ENCODE data around the gene NFIX. TPM values are rescaled to one million over a fixed set of nuclear protein-coding genes. Genes with fewer than 3 reads are reported as not detected.
A peak's percentile ranks its signal among the peaks of the same experiment; 100 is the strongest.

NFIX gene
- 144 TPM for total RNA-seq (2021; ENCODE audit: unreplicated experiment)
- 107 TPM for polyA plus RNA-seq (2012; ENCODE audit: insufficient read length)
- percentile 79 among the genes with signal in this experiment for Bru-seq, nascent RNA
- percentile 72 among the genes with signal in this experiment for BruChase-seq, experiment 1, labeled RNA remaining after a 2-hour chase
- percentile 83 among the genes with signal in this experiment for BruChase-seq, experiment 2, labeled RNA remaining after a 6-hour chase
- long read RNA-seq, partial matches to known transcripts: 3 of 31 reads
- long read RNA-seq, other reads (novel, unspliced or antisense): 24 of 31 reads

- in situ Hi-C loops (cut with HindIII; ENCODE audit: low pct_unique_long_range_greater_than_20kb, low sequenced_read_pairs): no loop called here
- intact Hi-C loops (cut with micrococcal nuclease; ENCODE audit: unreplicated experiment): no loop called here
- POLR2A ChIA-PET: interaction anchor here (0.6 kb wide), 1 partner anchor 122 kb away, joined by 3 read pairs; the partner anchor contains the start of gene TRMT1
These were observed at the start of gene NFIX for GRCh38 chr19:12994701-12995595. Gene NFIX (plus strand): TSS chr19:12995475. CDS start chr19:12995838, 363 bp downstream.

More at GRCh38 chr19:12994701-12995595, at the start of gene NFIX:
- ATAC-seq: peak; percentile 54
- TF ChIP-seq, protein P1, sequence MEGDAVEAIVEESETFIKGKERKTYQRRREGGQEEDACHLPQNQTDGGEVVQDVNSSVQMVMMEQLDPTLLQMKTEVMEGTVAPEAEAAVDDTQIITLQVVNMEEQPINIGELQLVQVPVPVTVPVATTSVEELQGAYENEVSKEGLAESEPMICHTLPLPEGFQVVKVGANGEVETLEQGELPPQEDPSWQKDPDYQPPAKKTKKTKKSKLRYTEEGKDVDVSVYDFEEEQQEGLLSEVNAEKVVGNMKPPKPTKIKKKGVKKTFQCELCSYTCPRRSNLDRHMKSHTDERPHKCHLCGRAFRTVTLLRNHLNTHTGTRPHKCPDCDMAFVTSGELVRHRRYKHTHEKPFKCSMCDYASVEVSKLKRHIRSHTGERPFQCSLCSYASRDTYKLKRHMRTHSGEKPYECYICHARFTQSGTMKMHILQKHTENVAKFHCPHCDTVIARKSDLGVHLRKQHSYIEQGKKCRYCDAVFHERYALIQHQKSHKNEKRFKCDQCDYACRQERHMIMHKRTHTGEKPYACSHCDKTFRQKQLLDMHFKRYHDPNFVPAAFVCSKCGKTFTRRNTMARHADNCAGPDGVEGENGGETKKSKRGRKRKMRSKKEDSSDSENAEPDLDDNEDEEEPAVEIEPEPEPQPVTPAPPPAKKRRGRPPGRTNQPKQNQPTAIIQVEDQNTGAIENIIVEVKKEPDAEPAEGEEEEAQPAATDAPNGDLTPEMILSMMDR (IDR thresholded peaks at IDR 0.05): no peak
- TF ChIP-seq POLR2AphosphoS5 (IDR thresholded peaks at IDR 0.05; ENCODE audit: low read depth, low read length): no peak
- TF ChIP-seq REST (IDR thresholded peaks at IDR 0.05; ENCODE audit: insufficient read depth in 1 of 2, low read depth in 2 of 2, low read length in 1 of 2): no peak
- 0 out of 2 replicates have a peak, but pooled peaks have one; percentile 32 for TF ChIP-seq SIN3A (IDR thresholded peaks at IDR 0.05; ENCODE audit: borderline replicate concordance, insufficient read depth, low read depth, low read length)
- no peak for TF ChIP-seq TCF7L2 (IDR thresholded peaks at IDR 0.05; ENCODE audit: low read depth, low read length)
- H3K4me1 ChIP-seq (ENCODE audit: control insufficient read depth, insufficient read depth, low read length): peaks cover 16% of the 10 kb centered on the region
- CTCF ChIA-PET: no interaction called here
- BruUV-seq (replicated peaks): no TSS peak
- H3K9me3 ChIP-seq (ENCODE audit: control insufficient read depth, insufficient read depth, low read depth, low read length): no peaks in the 10 kb centered on the region
- no peaks in the 10 kb centered on the region for H3K36me3 ChIP-seq (ENCODE audit: control insufficient read depth, insufficient read depth, low read length)
- DNase-seq (ENCODE audit: low read depth, low spot score): no peak
- H3K4me3 ChIP-seq (ENCODE audit: low read depth in 2 of 2, low read length in 2 of 2): peak within 1 kb of the TSS; percentile 55 to 58
- peak within 1 kb of the TSS; percentile 83 for H3K27ac ChIP-seq (ENCODE audit: low read length)
- H3K27me3 ChIP-seq (ENCODE audit: control insufficient read depth, insufficient read depth, low read length): no peaks in the 10 kb centered on the region

All from Panc1 (cell line).